Umbilical cord (tissue), 2 donors: ENCODE results near the gene PRKAR2B. TPM values are rescaled to one million over a fixed set of nuclear protein-coding genes. Genes with fewer than 3 reads are reported as not detected.
A peak's percentile ranks its signal among the peaks of the same experiment; 100 is the strongest.

Source experiments
- DNase-seq: peaks from one replicate; pipeline ENCODE4 v3.0.0-alpha.2; 2015; ENCODE audit warnings: low spot score
- total RNA-seq: library from RNA; depleted of rRNA; stranded (reverse); fragments of >200 nt; gene quantifications from one replicate; pipeline ENCODE4 v1.2.3, GENCODE V29; 2014; ENCODE audit warnings: low replicate concordance; ENCODE audit not compliant: insufficient read depth

The PRKAR2B gene
- total RNA-seq: 5.8 TPM

DNA sequence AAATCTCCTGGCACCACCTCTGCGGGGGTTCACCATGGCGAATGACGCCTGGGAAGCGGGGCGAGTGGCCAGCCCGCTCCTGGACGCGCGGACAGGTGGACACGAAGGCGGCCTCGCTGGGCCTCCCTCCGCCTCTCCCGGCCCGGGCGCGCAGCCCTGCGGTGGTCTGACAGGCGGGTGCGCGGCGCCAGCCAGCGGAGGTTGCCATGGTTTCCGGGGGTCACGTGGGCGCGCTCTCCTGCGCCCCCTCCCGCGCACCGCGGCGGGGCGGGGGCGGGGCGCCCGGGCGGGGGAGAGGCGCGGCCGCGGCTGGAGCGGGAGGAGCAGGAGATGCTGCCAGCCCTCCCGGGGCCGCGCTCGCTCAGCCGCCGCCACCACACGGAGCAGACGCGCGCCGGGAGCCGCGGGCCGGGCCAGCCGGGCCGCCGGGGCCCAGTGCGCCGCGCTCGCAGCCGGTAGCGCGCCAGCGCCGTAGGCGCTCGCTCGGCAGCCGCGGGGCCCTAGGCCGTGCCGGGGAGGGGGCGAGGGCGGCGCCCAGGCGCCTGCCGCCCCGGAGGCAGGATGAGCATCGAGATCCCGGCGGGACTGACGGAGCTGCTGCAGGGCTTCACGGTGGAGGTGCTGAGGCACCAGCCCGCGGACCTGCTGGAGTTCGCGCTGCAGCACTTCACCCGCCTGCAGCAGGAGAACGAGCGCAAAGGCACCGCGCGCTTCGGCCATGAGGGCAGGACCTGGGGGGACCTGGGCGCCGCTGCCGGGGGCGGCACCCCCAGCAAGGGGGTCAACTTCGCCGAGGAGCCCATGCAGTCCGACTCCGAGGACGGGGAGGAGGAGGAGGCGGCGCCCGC, at the start of gene PRKAR2B:
PRKAR2B (plus strand) TSS at position 359 of the 848 bp plus-strand sequence; CDS start at position 562, 203 bp downstream.
- DNase-seq: peak; percentile 85

DNA sequence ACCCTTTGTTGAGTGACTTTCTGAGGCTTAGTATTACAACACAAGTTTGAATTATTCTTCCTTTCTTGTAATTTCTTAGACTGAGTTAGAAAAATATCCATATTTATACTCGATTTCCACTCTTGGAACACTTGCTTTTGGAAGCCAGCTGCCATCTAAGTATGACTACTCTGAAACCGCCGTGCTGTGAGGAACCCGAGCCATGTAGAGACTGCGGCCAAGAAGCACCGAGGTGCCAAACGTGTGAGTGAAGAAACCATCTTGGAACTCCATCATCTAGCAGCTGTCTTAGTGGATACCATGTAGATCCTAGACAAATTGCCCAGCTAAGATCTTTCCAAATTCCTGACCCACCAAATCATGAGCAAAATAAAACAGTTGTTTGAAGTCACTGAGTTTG, 49.7 kb upstream of the PRKAR2B start:
- DNase-seq: no peak

DNA sequence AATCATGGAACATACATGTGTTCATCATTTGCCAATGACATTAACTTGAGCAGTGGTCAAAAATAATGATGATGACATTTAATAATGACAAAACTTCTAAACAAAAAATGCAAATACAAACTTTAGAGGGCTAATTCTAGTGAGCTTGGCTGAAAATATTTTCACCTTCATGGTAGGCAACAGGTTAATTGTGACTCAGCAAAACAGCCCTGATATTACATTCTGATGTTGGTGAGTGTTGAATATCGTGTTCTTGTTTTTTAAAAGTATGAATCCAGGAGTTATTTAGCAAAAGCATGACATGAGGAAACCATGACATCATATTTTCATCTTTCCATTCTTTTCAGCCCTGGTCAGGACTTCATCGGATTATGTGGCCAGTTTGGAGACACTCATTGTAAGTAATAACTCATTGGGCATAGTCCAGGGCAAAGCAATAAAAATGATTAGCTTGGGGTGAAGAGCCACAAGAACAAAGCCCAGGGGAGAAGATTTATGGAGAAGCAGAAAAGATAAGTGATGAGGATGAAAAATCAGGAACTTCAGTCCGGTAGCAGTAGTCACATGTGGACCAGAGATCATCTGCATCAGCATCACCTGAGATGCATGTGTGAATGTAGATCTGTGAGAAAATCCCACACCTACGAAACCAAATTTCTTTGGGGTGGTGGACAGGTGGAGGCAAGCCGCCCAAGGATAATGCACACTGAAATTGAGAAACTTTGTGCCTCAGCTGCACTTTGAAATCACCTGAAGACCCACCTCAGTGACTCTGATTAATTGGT, 46.8 kb upstream of the PRKAR2B start:
- DNase-seq: no peak

DNA sequence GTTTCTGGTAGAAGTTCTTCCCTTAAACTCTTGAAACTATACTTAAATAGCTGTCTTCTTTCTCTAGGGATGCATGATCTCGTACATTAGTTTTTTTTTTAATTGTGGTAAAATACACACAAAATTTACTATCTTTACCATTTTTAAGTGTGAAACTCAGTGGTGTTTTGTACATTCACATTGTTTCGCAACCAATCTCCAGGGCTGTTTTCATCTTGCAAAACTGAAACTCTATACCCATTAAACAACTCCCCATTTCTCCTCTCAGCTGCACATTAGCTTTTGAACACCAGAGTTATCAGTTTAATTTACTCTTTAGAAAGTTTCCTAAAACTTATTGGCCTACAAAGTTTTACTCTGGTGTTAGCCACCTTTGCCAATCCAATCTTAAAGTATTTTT, 45.5 kb upstream of the PRKAR2B start:
- DNase-seq: no peak

DNA sequence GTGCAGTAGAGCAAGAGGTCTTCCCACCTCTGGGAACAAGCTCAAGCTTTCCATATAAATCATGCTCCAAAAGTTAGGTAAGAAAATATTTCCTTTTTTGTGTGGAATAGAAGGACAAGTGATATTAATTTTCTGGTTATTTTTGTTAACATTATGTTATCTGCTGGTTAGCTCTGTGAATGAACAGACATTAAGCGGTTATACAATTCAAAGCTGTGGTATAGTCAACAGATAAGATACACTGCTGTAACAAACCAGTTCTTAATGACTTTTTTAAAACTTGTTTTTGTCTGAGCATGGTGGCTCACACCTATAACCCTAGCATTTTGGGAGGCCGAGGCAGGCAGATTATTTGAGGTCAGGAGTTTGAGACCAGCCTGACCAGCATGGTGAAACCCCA, 43.0 kb upstream of the PRKAR2B start:
- no peak for DNase-seq

DNA sequence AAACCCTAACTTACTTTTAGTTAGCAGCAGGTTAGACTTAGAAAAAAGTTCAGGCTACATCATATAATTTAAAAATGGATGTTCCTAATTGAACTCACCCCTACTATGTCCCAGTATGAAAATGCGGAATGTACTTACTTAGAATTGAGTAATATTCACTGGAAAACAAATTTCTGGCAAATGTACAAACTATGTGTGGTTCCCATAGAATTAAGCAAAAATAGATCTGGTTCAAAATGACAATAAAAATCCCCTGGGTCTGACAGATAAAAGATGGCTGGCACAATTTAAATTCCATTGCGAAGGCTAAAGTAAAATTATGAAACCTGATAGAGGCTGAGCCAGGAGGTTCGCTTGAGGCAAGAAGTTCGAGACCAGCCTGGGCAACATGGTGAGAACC, 42.4 kb upstream of the PRKAR2B start:
- no peak for DNase-seq

DNA sequence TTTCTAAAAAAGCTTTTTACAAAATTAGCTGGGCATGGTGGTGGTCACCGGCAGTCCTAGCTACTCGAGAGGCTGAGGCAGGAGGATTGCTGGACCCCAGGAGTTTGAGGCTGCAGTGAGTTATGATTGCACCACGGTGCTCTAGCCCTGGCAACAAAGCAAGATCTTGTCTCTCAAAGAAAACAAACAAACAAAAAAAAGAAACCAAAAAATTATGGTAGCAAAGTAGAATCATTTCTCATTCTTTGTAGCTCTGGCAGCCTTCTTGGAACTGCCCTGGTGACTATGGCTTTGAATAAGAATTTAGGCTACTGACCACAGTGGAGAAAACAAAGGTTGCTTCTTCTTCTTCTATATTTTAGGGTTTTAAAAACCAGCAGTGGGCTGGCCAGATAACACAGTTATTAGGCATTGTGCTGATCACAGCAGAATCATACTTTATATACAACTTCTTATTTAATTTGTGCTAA, 41.9 kb upstream of the PRKAR2B start:
- DNase-seq: no peak

DNA sequence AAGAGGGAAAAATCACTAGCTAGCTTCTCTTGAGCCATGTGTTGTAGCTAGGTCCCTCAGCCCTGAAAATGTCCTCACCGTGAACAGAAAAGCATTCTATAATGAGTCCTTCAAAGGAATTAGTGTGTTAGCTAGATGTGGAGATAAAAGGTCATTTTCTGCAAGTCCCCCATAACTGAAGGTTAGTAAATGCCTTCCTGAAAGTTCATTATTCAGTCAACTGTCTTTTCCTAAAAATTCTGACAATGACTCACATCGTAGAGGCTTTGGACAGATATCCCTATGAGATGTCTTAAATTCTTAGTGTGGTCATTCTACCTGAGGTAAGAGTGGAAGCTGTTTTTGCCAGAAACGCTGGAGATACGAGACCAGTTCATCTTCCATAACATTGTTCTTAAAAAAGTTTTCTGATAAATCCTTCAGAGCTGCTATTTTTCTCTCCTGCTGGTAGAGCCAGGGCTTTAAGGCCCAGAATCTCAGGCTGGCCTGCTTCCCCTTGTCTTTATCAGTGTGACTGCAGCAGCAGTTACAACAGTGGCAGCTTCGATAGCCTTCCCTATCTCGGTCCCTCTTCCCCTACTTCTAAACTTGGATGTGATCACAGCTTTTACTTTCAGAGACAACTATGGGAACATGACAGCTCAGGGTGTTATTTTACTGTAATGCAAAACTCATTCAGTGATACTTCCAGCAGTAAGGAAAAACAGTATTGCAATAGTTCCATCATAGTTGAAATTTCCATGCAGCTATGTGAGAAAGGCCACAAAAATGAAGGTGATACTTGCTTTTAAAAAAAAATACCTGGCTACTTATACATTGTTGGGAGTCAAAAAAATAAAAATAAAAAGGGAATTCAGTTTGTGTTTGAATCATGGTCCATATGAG, 37.3 kb upstream of the PRKAR2B start:
- peak; percentile 36 for DNase-seq

DNA sequence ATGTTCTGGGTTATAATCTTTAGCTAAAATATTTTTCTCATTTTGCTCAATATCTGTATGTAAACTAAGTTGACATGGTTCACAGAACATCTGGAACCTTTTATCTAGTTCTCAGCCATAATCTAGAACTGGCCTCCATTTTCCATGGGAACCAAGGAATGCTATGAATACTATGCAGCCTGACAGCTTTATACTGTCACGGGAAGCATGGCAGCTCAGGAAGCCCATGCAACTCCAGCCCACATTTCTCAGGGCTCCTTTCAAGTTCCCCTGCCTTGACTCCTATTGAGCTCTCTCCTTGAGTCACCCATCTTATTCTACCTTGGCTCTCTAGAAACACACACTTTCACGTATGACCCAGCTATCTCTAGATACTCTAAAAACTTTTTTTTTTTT, 36.6 kb upstream of the PRKAR2B start:
- no peak for DNase-seq

DNA sequence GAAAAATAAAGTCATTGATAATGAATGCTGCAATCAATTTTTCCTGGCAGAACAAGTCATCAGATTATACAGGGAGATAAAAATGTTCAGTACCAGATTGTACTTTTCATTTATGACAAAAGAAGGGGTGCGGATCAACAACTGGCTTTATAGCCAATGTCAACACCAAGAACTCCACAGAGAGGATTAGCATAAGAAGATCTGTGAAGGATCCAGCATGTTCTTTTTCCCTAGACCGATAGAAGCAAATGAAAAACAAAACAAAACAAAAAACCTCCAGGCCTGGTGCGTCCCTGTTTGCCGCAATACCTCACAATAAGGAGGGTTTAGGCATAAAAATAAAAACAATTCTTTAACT, 34.7 kb upstream of the PRKAR2B start:
- DNase-seq: no peak

DNA sequence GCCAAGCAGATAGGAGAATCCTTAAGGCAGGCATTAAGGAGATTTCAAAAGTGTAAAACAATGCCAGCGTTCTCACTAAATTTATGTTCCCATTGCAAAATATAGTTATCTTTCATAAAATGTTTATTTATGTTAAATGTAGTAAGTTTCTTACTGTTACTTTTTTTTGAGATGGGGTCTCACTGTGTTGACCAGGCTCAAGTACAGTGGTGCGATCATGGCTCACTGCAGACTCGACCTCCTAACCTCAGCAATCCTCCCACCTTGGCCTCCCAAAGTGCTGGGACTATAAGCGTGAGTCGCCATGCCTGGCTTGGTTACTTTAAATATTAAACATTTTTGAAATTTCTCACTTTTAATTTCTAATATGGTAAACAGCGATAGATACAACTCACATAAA, 31.8 kb upstream of the PRKAR2B start:
- DNase-seq: no peak

DNA sequence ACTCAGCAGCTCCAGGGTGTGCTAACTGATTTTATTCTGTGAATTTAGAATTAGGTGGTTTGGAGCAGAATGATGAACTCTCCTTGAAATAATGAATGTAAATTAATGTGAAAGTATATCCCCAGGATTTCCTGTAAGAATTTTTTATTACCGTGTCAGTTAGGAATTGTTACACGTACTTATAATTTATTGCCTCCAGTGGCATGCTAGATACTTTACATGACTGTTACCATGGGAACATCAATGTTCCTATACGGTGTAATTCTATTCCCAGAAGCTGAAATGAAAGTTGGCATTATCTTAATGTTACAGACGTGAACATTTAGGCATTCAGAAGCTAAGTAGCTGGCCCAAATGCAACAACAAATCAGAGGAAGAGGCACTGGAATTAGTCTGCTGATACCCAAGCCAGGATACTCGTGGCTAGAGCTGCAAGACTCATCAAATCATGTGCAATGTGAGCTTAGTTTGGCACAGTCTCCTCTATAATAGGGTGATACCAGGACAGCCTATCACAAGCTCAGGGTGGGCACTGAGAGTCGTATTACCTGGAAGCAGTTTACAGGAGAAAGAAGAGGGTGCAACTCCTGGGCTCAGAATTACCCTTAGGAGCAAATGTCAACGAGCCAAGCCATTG, 30.0 kb upstream of the PRKAR2B start:
- DNase-seq: peak; percentile 4

DNA sequence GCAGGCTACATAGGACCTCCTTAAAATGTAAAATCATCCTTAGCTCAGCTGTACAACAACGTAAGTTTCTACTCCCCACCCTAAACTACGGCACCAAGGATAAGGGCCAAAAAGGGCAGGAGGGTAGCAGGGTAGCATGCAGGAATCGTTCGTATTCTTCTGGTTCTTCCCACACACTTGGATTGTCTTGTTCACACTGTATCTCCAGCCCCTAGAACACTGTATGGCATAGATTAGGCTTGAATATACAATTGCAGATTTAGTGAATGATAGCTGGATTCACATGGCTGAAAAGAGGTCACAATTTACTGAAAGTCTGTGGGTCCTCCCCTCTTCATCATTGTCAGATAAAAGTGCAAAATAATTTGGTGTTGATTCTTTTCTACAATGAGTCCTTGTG, 28.2 kb upstream of the PRKAR2B start:
- no peak for DNase-seq

DNA sequence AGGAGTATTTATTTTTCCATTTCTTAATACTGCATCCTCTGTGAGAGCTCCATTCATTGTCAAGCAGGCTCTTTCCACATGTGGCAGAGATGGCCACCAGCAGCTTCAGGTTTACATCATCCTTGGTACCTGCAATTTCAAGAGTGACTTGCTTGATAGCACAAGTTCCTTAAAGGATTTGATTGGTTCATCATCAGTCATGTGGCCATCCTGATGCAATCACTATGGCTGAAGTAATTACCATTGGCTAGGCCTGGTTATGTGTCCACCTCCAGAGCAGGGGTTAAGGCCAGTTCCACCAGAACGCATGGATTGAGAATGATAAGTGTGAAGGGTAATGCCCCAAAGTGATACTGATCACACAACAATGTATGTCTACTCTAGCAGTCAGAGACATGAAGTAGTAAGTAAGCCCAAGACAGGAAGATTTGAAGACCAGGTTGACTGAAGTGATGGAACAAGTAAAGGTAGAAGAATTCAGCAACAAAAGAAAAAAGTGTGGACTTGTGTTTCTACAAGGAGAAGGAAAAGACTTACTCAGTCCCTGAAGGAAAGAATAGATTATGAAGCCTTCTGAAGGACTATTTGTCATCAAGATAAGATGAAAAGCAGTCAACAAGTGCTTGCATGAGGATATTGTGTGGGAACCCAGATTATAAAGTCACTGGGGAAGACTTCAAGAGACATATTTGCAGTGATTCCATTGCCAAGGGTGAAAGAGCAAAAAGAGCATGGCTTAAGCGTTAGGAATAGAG, 26.4 kb upstream of the PRKAR2B start:
- no peak for DNase-seq

DNA sequence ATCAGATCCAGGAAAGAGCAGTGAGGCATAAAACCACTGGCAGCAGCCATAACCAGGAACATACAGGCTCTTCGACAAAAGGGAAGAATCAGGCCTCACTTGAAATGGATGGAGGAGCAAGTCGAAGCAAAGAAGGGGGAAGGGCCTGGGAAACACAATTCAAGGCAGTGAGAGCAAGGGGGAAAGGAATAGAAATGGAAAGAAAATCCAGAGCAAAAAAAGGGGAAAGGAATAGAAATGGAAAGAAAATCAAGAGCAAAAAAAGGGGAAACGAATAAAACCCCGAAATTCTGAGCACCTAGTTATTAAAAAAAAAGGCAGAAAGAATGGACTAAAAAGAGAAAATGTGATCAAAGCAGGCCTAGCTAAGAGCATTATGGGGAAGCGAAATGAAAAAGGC, 24.1 kb upstream of the PRKAR2B start:
- DNase-seq: no peak

DNA sequence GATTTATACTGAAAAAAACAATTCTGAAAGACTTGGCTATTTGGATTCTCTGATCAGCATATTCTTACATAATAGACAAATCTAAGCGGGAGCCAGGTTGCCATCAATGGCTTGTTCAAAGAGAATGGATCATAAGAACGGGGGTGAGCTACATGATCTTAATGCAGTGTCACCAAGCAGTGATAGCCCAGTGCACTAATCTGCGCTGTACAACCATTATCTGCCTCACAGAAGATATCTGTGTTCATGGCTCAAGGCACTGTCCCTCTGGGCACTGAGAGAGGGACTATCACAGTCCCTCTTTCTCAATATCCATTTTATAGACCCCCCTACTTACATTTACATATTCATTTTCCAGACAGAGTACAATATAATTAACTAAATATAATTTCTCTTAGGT, 22.9 kb upstream of the PRKAR2B start:
- no peak for DNase-seq

DNA sequence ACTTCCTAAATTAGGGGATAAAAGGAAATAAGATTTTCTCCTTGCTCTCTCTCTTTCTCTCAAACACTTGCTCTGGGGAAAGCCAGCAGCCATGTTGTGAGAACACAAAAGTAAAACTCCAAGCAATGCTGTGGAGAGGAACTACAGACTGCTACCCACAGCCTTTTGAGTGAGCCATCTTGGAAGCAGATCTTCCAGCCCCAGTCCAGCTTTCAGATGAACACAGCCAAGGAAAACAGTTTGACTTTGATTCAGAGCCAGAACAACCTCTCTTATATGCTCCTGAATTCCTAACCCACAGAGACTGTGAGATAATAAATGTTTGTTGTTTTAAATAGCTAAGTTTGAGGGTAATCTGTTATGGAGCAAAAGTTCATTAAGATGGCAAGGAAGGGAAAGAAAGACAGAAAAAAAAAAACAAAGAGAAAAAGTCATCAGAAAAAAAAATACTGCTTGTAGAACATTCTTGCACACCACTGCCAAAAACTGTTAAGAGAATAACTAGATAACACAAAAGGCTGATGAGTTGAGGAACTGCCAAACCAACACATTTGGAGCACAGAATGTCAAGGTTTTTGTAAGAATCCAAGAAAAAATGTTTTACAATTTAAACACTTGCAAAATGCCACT, 20.9 kb upstream of the PRKAR2B start:
- DNase-seq: no peak

DNA sequence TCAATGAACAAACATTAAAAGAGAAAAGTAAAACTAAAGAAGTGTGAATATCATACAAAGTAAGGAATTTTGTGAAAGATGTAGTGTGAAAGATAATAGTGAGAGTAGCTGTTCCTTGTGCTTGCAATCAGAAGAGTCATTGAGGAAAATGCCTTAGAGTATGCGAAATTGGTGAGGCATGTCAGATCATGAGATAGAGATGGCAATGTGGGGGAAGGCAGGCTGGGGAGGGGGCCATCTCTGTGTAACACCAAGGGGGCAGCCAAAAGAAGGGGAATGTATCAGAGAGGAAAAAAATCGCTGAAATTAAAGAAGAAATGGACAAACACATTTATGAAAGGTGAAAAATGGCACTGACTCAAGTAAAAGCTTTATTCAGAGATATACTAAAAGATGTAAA, 19.6 kb upstream of the PRKAR2B start:
- DNase-seq: no peak

DNA sequence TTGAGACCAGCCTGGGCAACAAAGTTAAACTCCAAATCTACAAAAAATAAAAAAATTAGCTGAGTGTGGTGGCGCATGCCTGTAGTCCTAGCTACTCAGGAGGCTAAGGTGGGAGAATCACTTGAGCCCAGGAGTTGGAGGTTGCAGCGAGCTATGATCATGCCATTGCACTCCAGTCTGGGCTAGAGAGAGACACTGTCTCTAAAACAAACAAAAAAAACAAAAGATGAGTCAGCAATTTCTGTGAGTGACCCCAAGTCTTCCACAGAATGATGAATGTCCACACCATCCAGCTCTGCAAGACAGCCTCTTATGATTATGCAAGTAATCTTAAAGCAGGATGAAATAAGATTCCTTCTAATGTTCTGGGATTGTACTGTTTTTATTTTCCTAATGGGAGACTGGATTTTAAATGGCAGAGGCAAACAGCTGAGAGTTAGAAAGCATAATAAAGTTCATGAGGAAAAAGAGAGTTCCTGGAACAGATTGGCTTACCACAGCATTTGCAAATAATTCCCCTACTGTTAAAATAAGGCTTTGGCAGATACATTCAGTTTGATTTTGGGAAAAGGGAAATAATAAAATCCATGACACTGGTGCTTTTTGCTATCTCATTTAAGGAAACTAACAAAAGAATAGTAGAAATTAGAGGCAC, 18.9 kb upstream of the PRKAR2B start:
- no peak for DNase-seq

DNA sequence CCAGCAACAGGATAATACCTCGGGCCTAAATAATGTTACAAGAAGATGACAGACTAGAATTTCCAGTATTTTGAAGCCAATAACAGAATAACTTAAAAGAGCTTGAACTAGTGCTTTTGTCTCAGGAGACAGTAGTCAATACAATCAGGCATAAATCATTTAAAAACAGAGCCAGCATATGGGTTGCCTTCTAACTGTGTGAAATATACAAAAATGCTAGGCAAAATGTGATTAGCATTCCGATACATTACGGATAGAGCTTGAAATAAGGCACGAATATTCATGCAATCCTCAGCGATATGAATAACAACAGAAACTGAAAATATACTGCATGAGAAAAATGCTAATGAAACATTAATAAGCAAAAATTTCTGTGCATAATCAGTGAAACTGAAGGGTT, 18.3 kb upstream of the PRKAR2B start:
- DNase-seq: no peak
